ENCODE measurements around the gene HOXC10. TPM values are rescaled to one million over a fixed set of nuclear protein-coding genes. Genes with fewer than 3 reads are reported as not detected.
A peak's percentile ranks its signal among the peaks of the same experiment; 100 is the strongest.

The HOXC10 gene
- total and polyA plus RNA-seq, 2 of the 8 experiments (the other 6 are each of a cell fraction or from before 2014, with no cell fraction given): not detected

DNA sequence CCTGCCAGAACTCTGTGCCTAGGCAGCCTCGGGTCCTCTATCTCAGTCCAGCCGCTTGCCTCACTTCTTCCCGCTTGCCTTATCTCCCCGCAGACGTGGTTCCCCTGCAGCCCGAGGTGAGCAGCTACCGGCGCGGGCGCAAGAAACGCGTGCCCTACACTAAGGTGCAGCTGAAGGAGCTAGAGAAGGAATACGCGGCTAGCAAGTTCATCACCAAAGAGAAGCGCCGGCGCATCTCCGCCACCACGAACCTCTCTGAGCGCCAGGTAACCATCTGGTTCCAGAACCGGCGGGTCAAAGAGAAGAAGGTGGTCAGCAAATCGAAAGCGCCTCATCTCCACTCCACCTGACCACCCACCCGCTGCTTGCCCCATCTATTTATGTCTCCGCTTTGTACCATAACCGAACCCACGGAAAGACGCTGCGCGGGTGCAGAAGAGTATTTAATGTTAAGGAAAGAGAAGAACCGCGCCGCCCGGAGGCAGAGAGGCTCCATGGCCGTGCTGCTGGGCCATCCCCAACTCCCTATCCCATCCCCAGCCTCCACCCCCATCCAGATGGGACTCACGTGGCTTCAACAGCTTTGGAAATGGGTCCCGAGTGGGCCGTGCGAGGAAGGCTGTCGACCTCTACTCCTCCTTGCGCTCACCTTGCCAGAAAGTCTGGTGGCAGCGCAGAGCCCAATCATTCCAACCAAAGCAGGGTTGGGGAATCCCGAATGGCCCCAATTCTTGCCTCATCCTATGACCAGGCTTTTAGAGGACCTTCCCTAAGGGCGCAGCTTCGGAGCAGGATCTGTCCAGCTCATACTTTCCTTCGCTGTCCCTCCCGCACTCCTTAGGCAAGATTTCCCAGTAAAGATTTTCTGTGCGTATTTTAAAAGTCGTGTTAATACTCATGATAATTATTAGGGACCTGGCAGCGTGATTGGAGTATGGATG, 39.8 kb upstream of the HOXC10 start (continued):
- TF ChIP-seq FOSL1 (IDR thresholded peaks at IDR 0.05; ENCODE audit: insufficient read depth, low read depth, low read length) (no peak), JUN (IDR thresholded peaks at IDR 0.05; ENCODE audit: low read depth, low read length) (no peak), CBX8 (IDR thresholded peaks at IDR 0.05; ENCODE audit: borderline replicate concordance, low read depth, low read length) (no peak; the same call in 1 of the 2 replicates), SP1 (IDR thresholded peaks at IDR 0.05; ENCODE audit: low read depth, low read length) (no peak), NANOG (IDR thresholded peaks at IDR 0.05; ENCODE audit: insufficient read depth, low read depth, low read length, poor library complexity, severe bottlenecking) (no peak), JUND (IDR thresholded peaks at IDR 0.05; ENCODE audit: low read length) (no peak), RNF2 (IDR thresholded peaks at IDR 0.05; ENCODE audit: borderline replicate concordance, low read depth, low read length, missing control alignments, poor library complexity, severe bottlenecking) (peak; percentile 20), KDM5A (IDR thresholded peaks at IDR 0.05; ENCODE audit: low read length) (no peak), RXRA (IDR thresholded peaks at IDR 0.05; ENCODE audit: insufficient read depth, low read depth, low read length) (no peak), TBP (IDR thresholded peaks at IDR 0.05; ENCODE audit: low read depth, low read length) (no peak), BRCA1 (IDR thresholded peaks at IDR 0.05; ENCODE audit: low read depth, low read length) (no peak), RBBP5 (IDR thresholded peaks at IDR 0.05; ENCODE audit: borderline replicate concordance, low read depth, low read length) (no peak), SIX5 (IDR thresholded peaks at IDR 0.05; ENCODE audit: low read depth, low read length) (no peak), POU5F1 (IDR thresholded peaks at IDR 0.05; ENCODE audit: low read depth, low read length) (no peak), KDM4A (IDR thresholded peaks at IDR 0.05; ENCODE audit: low read depth, low read length, severe bottlenecking) (peak; percentile 17), EZH2 (IDR thresholded peaks at IDR 0.05; ENCODE audit: low read depth, low read length, severe bottlenecking) (peak; percentile 98), CHD1 (IDR thresholded peaks at IDR 0.05; ENCODE audit: low read depth, low read length) (no peak)
- TF ChIP-seq, protein P1, sequence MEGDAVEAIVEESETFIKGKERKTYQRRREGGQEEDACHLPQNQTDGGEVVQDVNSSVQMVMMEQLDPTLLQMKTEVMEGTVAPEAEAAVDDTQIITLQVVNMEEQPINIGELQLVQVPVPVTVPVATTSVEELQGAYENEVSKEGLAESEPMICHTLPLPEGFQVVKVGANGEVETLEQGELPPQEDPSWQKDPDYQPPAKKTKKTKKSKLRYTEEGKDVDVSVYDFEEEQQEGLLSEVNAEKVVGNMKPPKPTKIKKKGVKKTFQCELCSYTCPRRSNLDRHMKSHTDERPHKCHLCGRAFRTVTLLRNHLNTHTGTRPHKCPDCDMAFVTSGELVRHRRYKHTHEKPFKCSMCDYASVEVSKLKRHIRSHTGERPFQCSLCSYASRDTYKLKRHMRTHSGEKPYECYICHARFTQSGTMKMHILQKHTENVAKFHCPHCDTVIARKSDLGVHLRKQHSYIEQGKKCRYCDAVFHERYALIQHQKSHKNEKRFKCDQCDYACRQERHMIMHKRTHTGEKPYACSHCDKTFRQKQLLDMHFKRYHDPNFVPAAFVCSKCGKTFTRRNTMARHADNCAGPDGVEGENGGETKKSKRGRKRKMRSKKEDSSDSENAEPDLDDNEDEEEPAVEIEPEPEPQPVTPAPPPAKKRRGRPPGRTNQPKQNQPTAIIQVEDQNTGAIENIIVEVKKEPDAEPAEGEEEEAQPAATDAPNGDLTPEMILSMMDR (IDR thresholded peaks at IDR 0.05; ENCODE audit: control extremely low read depth in 1 of 3, insufficient read depth in 1 of 3, low read depth in 1 of 3, low read length in 3 of 3): peak in 2 of 3 experiments; percentile 30 to 32; a peak in 2 of 4 replicates
- TF ChIP-seq, protein P2, sequence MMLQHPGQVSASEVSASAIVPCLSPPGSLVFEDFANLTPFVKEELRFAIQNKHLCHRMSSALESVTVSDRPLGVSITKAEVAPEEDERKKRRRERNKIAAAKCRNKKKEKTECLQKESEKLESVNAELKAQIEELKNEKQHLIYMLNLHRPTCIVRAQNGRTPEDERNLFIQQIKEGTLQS (IDR thresholded peaks at IDR 0.05; ENCODE audit: insufficient read depth, low read depth, low read length): no peak
